ENCODE results near the gene RPP21.

RPP21 gene

DNA sequence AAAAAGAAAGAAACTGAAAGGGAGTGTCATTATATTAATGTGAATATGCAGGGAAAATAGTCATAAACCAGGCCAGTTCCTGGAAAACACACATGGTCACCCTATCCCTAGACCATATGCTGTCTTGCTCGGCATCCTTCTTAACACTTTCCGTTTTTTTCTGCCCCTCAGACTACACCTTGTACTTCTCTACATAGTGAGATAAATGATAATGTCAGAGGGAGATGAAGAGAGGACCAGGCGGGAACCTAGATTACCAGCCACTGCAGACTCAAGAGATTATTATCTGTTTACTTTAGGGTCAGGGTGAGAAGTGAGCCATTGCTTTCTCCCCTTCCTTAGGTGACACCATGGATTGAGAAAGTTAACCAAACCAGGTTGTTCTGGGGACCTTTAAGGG, 3.7 kb upstream of the RPP21 start:
- DNase-seq (ENCODE audit: low spot score), result no peak
- no peaks in the 10 kb centered on the region for H3K27me3 ChIP-seq (ENCODE audit: control insufficient read depth in 3 of 3, insufficient read depth in 3 of 3, low read depth in 1 of 3, low read length in 3 of 3)
- no peak overlapping the region for H3K9ac ChIP-seq (ENCODE audit: low read depth, low read length, poor library complexity)
- no peak overlapping the region for H2AK5ac ChIP-seq (ENCODE audit: low read depth, low read length)
- no peak overlapping the region for H3K4ac ChIP-seq (ENCODE audit: low read length)
- H3K4me3 ChIP-seq (ENCODE audit: low read length in 2 of 2), result no peak overlapping the region
- no peak overlapping the region for H3K18ac ChIP-seq (ENCODE audit: low read length)
- H3K4me1 ChIP-seq (ENCODE audit: control insufficient read depth in 2 of 2, insufficient read depth in 1 of 2, low read depth in 1 of 2, low read length in 2 of 2), result peaks cover 2 to 4% of the 10 kb centered on the region in 2 donors
- H3K4me2 ChIP-seq (ENCODE audit: insufficient read depth, low read length, poor library complexity, severe bottlenecking), result no peak overlapping the region
- peaks cover 11 to 59% of the 10 kb centered on the region in 2 donors for H3K36me3 ChIP-seq (replicated peaks in 1 of 2; ENCODE audit: control insufficient read depth in 2 of 2, insufficient read depth in 2 of 2, low read length in 2 of 2)
- WGBS, 2 donors (ENCODE audit: extremely low coverage in 2 of 2, insufficient read length in 2 of 2, insufficient replicate concordance in 1 of 2), result no CpG with 5 or more reads among the region's 3 CpGs
- H2AFZ ChIP-seq (ENCODE audit: low read length), result no peak overlapping the region
- H3K27ac ChIP-seq (replicated peaks; ENCODE audit: low read length), result no peak overlapping the region
- H3K14ac ChIP-seq (ENCODE audit: low read length), result no peak overlapping the region
- H2BK12ac ChIP-seq (ENCODE audit: low read length), result no peak overlapping the region
- no peak overlapping the region for H4K91ac ChIP-seq (ENCODE audit: low read depth, low read length, poor library complexity)
- H3K9me3 ChIP-seq (replicated peaks in 1 of 2; ENCODE audit: control insufficient read depth in 2 of 2, insufficient read depth in 1 of 2, low read depth in 1 of 2, low read length in 2 of 2), result no peaks in the 10 kb centered on the region
- H2BK15ac ChIP-seq (ENCODE audit: low read length), result no peak overlapping the region
- H3K23ac ChIP-seq (ENCODE audit: low read depth, low read length, poor library complexity), result no peak overlapping the region
- H3K79me1 ChIP-seq (ENCODE audit: low read depth, low read length), result no peaks in the 10 kb centered on the region
- H2BK120ac ChIP-seq (ENCODE audit: low read depth, low read length), result no peak overlapping the region
- H4K8ac ChIP-seq (ENCODE audit: low read depth, low read length), result no peak overlapping the region
- H2BK5ac ChIP-seq (ENCODE audit: low read length), result no peak overlapping the region

- no peak for DNase-seq (ENCODE audit: low spot score)
Observed at GRCh38 chr6:30341728-30342127, 3.2 kb upstream of the RPP21 start.

GRCh38 chr6:30344191-30344867, 627 bp upstream of the RPP21 start:
- Histone ChIP-seq H4K8ac (ENCODE audit: low read depth, low read length) (no peak overlapping the region), H3K4ac (ENCODE audit: low read length) (no peak overlapping the region), H3K4me2 (ENCODE audit: insufficient read depth, low read length, poor library complexity, severe bottlenecking) (peak overlapping the region; percentile 29), H3K14ac (ENCODE audit: low read length) (no peak overlapping the region), H3K9ac (ENCODE audit: low read depth, low read length, poor library complexity) (no peak overlapping the region), H2BK120ac (ENCODE audit: low read depth, low read length) (no peak overlapping the region), H2BK15ac (ENCODE audit: low read length) (no peak overlapping the region), H3K27ac (replicated peaks; ENCODE audit: low read length) (no peak overlapping the region), H3K27me3 (ENCODE audit: control insufficient read depth in 3 of 3, insufficient read depth in 3 of 3, low read depth in 1 of 3, low read length in 3 of 3) (no peaks in the 10 kb centered on the region), H3K9me3 (replicated peaks in 1 of 2; ENCODE audit: control insufficient read depth in 2 of 2, insufficient read depth in 1 of 2, low read depth in 1 of 2, low read length in 2 of 2) (no peaks in the 10 kb centered on the region), H3K36me3 (replicated peaks in 1 of 2; ENCODE audit: control insufficient read depth in 2 of 2, insufficient read depth in 2 of 2, low read length in 2 of 2) (peaks cover 13 to 46% of the 10 kb centered on the region in 2 donors), H3K4me3 (ENCODE audit: low read length in 2 of 2) (peak overlapping the region; percentile 7 to 94), H3K23ac (ENCODE audit: low read depth, low read length, poor library complexity) (no peak overlapping the region), H4K91ac (ENCODE audit: low read depth, low read length, poor library complexity) (no peak overlapping the region), H2AK5ac (ENCODE audit: low read depth, low read length) (no peak overlapping the region), H2BK12ac (ENCODE audit: low read length) (no peak overlapping the region), H3K4me1 (ENCODE audit: control insufficient read depth in 2 of 2, insufficient read depth in 1 of 2, low read depth in 1 of 2, low read length in 2 of 2) (peaks cover 2 to 4% of the 10 kb centered on the region in 2 donors), H3K79me1 (ENCODE audit: low read depth, low read length) (no peaks in the 10 kb centered on the region), H3K18ac (ENCODE audit: low read length) (no peak overlapping the region), H2BK5ac (ENCODE audit: low read length) (no peak overlapping the region), H2AFZ (ENCODE audit: low read length) (peak overlapping the region; percentile 100)
- no peak for DNase-seq (ENCODE audit: low spot score)
- WGBS, 2 donors (ENCODE audit: extremely low coverage in 2 of 2, insufficient read length in 2 of 2, insufficient replicate concordance in 1 of 2), result no CpG with 5 or more reads among the region's 4 CpGs

More at GRCh38 chr6:30341728-30342127, 3.2 kb upstream of the RPP21 start:
- Histone ChIP-seq H3K79me1 (ENCODE audit: low read depth, low read length) (no peaks in the 10 kb centered on the region), H2BK5ac (ENCODE audit: low read length) (no peak overlapping the region), H2AK5ac (ENCODE audit: low read depth, low read length) (no peak overlapping the region), H3K27ac (replicated peaks; ENCODE audit: low read length) (no peak overlapping the region), H4K91ac (ENCODE audit: low read depth, low read length, poor library complexity) (no peak overlapping the region), H3K4me2 (ENCODE audit: insufficient read depth, low read length, poor library complexity, severe bottlenecking) (no peak overlapping the region), H2BK15ac (ENCODE audit: low read length) (no peak overlapping the region), H2BK120ac (ENCODE audit: low read depth, low read length) (no peak overlapping the region), H3K36me3 (replicated peaks in 1 of 2; ENCODE audit: control insufficient read depth in 2 of 2, insufficient read depth in 2 of 2, low read length in 2 of 2) (peaks cover 14 to 59% of the 10 kb centered on the region in 2 donors), H3K4me1 (ENCODE audit: control insufficient read depth in 2 of 2, insufficient read depth in 1 of 2, low read depth in 1 of 2, low read length in 2 of 2) (peaks cover 2 to 4% of the 10 kb centered on the region in 2 donors), H3K18ac (ENCODE audit: low read length) (no peak overlapping the region), H3K9me3 (replicated peaks in 1 of 2; ENCODE audit: control insufficient read depth in 2 of 2, insufficient read depth in 1 of 2, low read depth in 1 of 2, low read length in 2 of 2) (no peaks in the 10 kb centered on the region), H3K9ac (ENCODE audit: low read depth, low read length, poor library complexity) (no peak overlapping the region), H3K27me3 (ENCODE audit: control insufficient read depth in 3 of 3, insufficient read depth in 3 of 3, low read depth in 1 of 3, low read length in 3 of 3) (no peaks in the 10 kb centered on the region), H4K8ac (ENCODE audit: low read depth, low read length) (no peak overlapping the region), H3K23ac (ENCODE audit: low read depth, low read length, poor library complexity) (no peak overlapping the region), H2AFZ (ENCODE audit: low read length) (no peak overlapping the region), H2BK12ac (ENCODE audit: low read length) (no peak overlapping the region), H3K4ac (ENCODE audit: low read length) (no peak overlapping the region), H3K14ac (ENCODE audit: low read length) (no peak overlapping the region), H3K4me3 (ENCODE audit: low read length in 2 of 2) (no peak overlapping the region)
- WGBS, 2 donors (ENCODE audit: extremely low coverage in 2 of 2, insufficient read length in 2 of 2, insufficient replicate concordance in 1 of 2), result no CpG with 5 or more reads among the region's 16 CpGs

DNA sequence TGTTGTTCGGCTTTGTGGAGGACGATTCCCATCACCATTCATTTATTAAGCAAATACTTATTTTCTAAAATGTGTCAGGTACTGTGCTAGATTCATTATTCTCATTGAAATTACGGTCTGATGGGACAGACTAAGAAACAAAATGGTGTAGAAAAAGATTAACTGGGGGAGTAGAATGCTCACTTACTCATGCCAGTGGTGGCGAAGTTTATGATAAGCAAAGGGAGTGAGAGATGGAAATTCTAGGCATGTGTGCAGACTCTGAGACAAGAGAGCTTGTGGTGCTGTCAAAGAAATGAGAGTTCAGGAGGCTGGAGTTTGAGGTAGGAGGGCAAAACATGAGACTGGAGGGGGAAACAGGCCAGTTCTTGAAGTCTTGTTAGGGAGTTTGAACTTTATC, 896 bp downstream of the RPP21 start:
- Histone ChIP-seq H2BK5ac (ENCODE audit: low read length) (no peak overlapping the region), H3K18ac (ENCODE audit: low read length) (no peak overlapping the region), H3K36me3 (replicated peaks in 1 of 2; ENCODE audit: control insufficient read depth in 2 of 2, insufficient read depth in 2 of 2, low read length in 2 of 2) (peaks cover 13 to 32% of the 10 kb centered on the region in 2 donors), H3K4ac (ENCODE audit: low read length) (no peak overlapping the region), H3K9ac (ENCODE audit: low read depth, low read length, poor library complexity) (no peak overlapping the region), H3K4me3 (ENCODE audit: low read length in 2 of 2) (peak overlapping the region in 1 of 2 donors; percentile 94), H3K4me2 (ENCODE audit: insufficient read depth, low read length, poor library complexity, severe bottlenecking) (no peak overlapping the region), H2BK15ac (ENCODE audit: low read length) (no peak overlapping the region), H3K9me3 (replicated peaks in 1 of 2; ENCODE audit: control insufficient read depth in 2 of 2, insufficient read depth in 1 of 2, low read depth in 1 of 2, low read length in 2 of 2) (no peaks in the 10 kb centered on the region), H2AFZ (ENCODE audit: low read length) (peak overlapping the region; percentile 100), H2BK120ac (ENCODE audit: low read depth, low read length) (no peak overlapping the region), H4K91ac (ENCODE audit: low read depth, low read length, poor library complexity) (no peak overlapping the region), H3K27ac (replicated peaks; ENCODE audit: low read length) (no peak overlapping the region), H3K27me3 (ENCODE audit: control insufficient read depth in 3 of 3, insufficient read depth in 3 of 3, low read depth in 1 of 3, low read length in 3 of 3) (no peaks in the 10 kb centered on the region), H3K4me1 (ENCODE audit: control insufficient read depth in 2 of 2, insufficient read depth in 1 of 2, low read depth in 1 of 2, low read length in 2 of 2) (peaks cover 2 to 4% of the 10 kb centered on the region in 2 donors), H2AK5ac (ENCODE audit: low read depth, low read length) (no peak overlapping the region), H3K23ac (ENCODE audit: low read depth, low read length, poor library complexity) (no peak overlapping the region), H3K79me1 (ENCODE audit: low read depth, low read length) (no peaks in the 10 kb centered on the region), H4K8ac (ENCODE audit: low read depth, low read length) (no peak overlapping the region), H2BK12ac (ENCODE audit: low read length) (no peak overlapping the region), H3K14ac (ENCODE audit: low read length) (no peak overlapping the region)
- WGBS, 2 donors (ENCODE audit: extremely low coverage in 2 of 2, insufficient read length in 2 of 2, insufficient replicate concordance in 1 of 2), result no CpG with 5 or more reads among the region's 4 CpGs
- no peak for DNase-seq (ENCODE audit: low spot score)

Data from neuronal stem cell (in vitro differentiated cells).